ENCODE measurements around the gene GSTM1. TPM values are rescaled to one million over a fixed set of nuclear protein-coding genes. Genes with fewer than 3 reads are reported as not detected.

Gene GSTM1
- total RNA-seq (not detected), polyA plus RNA-seq (1.1 TPM)

DNA sequence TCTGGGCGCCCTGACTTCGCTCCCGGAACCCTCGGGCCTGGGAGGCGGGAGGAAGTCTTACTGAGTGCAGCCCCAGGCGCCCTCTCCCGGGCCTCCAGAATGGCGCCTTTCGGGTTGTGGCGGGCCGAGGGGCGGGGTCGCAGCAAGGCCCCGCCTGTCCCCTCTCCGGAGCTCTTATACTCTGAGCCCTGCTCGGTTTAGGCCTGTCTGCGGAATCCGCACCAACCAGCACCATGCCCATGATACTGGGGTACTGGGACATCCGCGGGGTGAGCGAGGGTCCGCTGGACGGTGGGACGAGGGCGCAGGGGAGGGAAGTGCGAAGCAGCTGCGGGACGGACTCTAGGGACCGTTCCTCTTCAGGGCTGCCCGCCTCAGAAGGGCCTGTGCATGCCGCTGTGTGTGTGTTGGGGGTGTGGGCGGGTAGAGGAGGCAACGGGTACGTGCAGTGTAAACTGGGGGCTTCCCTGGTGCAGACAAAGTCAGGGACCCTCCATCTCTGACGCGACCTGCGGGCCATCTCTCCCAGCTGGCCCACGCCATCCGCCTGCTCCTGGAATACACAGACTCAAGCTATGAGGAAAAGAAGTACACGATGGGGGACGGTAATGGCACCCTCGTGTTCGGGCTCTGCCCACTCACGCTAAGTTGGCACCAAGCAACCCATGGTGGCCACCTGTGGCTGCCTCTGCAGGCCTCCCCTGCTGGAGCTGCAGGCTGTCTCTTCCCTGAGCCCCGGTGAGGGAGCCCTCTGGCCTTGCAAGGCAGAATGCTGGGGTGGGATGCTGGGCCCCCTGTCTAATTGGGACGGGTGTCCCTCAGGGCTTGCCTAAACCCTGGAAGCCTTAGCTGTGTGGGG, at the start of gene GSTM1:
TSS of gene GSTM1 (plus strand) at position 177 of the 859 bp plus-strand sequence. CDS start at position 234, 57 bp downstream.
- no peaks in the 10 kb centered on the region for H3K36me3 ChIP-seq (ENCODE audit: insufficient read depth)
- DNase-seq (ENCODE audit: extremely low spot score): no peak
- H3K4me3 ChIP-seq (ENCODE audit: low read depth, low read length): peak within 1 kb of the TSS; percentile 48
- H3K4me1 ChIP-seq (ENCODE audit: insufficient read depth): no peaks in the 10 kb centered on the region
- WGBS: no CpG with 5 or more reads among the region's 46 CpGs
- peak within 1 kb of the TSS; percentile 56 for H3K27ac ChIP-seq (ENCODE audit: low read depth)

DNA sequence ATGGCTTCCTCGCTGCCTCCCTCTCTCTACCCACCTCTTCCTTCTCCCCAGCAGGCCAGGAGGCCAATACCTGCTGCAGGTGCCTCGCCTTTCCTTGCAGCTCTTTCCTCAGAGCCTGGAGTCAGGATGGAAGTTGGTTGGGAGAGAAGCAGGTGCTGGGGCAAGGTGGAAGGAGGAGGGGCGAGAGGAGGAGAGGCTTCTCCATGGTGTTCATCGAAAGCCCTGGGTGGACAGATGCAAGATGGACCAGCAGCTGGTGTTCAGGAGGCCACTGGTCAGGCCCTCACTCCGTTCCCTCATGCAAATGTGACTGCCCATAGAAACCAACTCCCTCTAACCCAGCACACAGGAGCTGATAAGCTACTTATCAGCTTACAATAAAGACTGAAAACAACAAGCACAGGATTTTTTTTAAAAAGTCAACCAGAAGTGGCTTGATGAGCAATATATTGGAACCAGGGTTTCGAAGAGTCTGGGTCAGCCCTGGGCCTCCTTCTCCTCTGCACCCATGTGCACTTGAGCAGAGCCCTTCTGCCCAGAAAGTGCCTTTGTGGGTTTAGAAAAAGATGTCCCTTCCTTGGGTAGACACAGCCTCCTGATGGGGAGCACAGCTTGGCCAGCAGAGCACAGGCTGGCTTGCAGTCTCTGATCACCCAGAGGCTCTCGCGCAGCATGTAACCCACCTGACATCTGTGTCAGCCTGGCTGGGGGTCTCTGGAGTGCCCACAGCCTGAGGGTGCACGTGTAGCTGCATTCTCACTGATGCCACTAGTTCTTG, 48.4 kb upstream of the GSTM1 start:
- Histone ChIP-seq H3K36me3 (ENCODE audit: insufficient read depth) (no peaks in the 10 kb centered on the region), H3K27ac (ENCODE audit: low read depth) (no peak overlapping the region), H3K4me3 (ENCODE audit: low read depth, low read length) (no peak overlapping the region), H3K4me1 (ENCODE audit: insufficient read depth) (no peaks in the 10 kb centered on the region)
- WGBS: 81% methylated on average over 9 of the region's 9 CpGs
- no peak for DNase-seq (ENCODE audit: extremely low spot score)

DNA sequence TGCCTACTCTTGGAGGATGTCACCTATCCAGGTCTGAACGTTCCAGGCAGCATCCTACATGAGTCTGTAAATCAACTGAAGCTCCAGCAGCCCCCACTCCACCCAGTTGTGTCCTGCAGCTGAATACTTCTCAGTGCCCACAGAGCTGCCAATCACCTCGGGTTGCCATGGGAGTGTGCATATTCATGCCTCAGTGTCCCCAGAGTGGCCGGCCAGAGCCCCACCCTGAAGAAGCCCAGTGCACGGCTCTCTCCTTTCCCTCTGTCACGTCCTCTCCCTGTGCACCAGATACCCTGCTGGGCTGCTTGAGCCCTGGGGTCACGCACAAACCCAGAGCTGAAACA, 47.8 kb upstream of the GSTM1 start:
- H3K27ac ChIP-seq (ENCODE audit: low read depth): no peak overlapping the region
- DNase-seq (ENCODE audit: extremely low spot score): no peak
- no peak overlapping the region for H3K4me3 ChIP-seq (ENCODE audit: low read depth, low read length)
- no peaks in the 10 kb centered on the region for H3K36me3 ChIP-seq (ENCODE audit: insufficient read depth)
- no peaks in the 10 kb centered on the region for H3K4me1 ChIP-seq (ENCODE audit: insufficient read depth)
- WGBS: 55% methylated on average over 6 of the region's 6 CpGs

DNA sequence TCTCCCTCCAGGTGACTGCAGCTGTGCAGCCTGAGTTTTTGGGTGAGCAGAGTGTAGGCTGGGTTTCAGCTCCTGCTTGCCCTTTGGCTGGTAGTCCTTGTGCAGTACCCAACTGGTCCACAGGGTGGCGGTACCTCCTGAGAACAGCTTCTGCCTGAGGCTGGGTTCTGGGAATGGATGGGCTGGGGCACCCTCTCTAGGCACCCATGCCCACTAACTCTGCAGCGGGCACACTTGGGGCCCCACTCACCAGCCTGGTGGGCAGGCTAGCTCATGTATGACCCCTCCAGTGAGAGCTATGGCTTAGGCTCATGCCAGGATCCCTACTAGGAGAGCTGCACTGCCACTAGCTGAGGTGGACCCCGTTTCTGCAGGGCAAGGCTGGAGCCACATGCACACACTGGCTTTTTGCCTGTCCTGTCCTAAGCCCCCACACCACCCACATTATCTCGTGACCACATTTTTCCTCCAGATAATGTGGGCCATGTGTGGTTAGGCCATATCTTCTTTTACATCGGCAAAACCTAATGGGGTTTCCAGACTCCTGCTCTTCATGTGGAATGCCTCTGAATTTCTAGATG, 47.2 kb upstream of the GSTM1 start:
- 47% methylated on average over 5 of the region's 5 CpGs for WGBS
- H3K27ac ChIP-seq (ENCODE audit: low read depth): no peak overlapping the region

DNA sequence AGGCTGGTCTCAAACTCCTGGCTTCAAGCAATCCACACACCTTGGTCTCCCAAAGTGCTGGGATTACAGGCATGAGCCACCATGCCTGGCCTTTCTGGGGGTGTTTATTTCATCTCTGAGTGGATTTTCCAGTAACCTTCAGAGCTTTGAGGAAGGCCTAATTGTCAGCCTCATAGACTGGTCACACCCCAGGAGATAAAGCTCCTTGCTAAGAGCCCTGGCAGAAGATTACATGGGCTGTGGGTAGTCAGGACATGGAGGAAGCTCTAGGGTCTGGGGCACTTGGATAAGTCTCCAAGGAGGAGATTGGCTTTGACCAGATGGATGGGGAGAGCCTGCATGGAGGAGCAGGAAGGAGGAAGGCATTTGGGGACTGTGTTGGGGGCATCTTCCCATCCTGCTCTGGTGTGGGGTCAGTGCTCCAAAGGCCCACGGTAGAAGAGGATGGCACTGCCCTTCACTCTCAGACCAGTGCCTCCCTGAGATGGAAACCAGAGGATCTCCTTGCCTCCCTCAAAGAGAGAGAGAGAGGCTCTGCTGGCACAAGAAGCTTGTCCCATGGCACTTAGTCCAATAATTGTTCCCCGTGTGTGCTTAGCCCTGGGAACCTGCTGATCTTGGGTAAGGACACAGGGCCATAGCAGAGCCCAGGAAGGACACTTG, 46.4 kb upstream of the GSTM1 start:
- Histone ChIP-seq H3K27ac (ENCODE audit: low read depth) (no peak overlapping the region), H3K36me3 (ENCODE audit: insufficient read depth) (no peaks in the 10 kb centered on the region), H3K4me3 (ENCODE audit: low read depth, low read length) (no peak overlapping the region), H3K4me1 (ENCODE audit: insufficient read depth) (no peaks in the 10 kb centered on the region)
- DNase-seq (ENCODE audit: extremely low spot score): no peak
- WGBS: 74% methylated on average over 2 of the region's 2 CpGs

More for the DNA sequence above, 47.2 kb upstream of the GSTM1 start:
- DNase-seq (ENCODE audit: extremely low spot score): no peak
- no peaks in the 10 kb centered on the region for H3K4me1 ChIP-seq (ENCODE audit: insufficient read depth)
- no peaks in the 10 kb centered on the region for H3K36me3 ChIP-seq (ENCODE audit: insufficient read depth)
- H3K4me3 ChIP-seq (ENCODE audit: low read depth, low read length): no peak overlapping the region

DNA sequence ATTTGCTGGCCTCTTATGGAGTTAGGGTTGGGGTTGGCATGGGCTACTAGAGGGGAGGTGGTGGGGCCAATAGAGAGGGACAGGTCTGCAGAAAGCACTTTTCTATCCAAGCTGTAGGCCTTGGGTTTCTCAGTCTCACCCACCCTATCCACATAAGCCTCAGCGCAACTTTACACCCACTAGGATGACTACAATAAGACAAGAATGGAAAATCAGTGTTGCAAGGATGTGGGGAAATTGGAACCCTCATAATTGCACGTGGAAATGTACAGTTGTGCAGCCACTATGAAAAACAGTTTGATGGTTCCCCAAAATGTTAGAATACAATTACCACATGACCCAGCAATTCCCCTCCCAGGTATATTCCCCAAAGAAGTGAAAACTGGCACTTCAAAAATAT, 45.8 kb upstream of the GSTM1 start:
- no peak overlapping the region for H3K4me3 ChIP-seq (ENCODE audit: low read depth, low read length)
- no peak for DNase-seq (ENCODE audit: extremely low spot score)
- H3K4me1 ChIP-seq (ENCODE audit: insufficient read depth): no peaks in the 10 kb centered on the region
- H3K36me3 ChIP-seq (ENCODE audit: insufficient read depth): no peaks in the 10 kb centered on the region
- 87% methylated on average over 2 of the region's 2 CpGs for WGBS
- no peak overlapping the region for H3K27ac ChIP-seq (ENCODE audit: low read depth)

DNA sequence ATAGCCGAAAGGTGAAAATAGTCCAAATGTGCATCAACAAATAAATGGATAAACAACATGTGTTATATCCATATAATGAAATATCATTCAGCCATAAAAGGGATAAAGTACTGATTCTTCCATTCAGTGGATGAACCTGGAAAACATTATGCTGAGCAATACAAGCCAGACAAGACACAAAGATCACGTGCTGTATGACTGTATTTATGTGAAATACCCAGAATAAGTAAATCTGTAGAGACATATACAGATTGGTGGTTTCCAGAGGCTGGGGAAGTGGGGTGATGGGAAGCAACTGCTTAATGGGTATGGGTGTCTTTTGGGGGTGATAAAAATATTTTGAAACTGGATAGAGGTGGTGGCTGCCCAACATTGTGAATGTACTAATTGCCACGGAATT, 45.0 kb upstream of the GSTM1 start:
- 82% methylated on average over 3 of the region's 3 CpGs for WGBS
- no peak overlapping the region for H3K4me3 ChIP-seq (ENCODE audit: low read depth, low read length)
- H3K4me1 ChIP-seq (ENCODE audit: insufficient read depth): no peaks in the 10 kb centered on the region
- no peak for DNase-seq (ENCODE audit: extremely low spot score)
- H3K36me3 ChIP-seq (ENCODE audit: insufficient read depth): no peaks in the 10 kb centered on the region
- no peak overlapping the region for H3K27ac ChIP-seq (ENCODE audit: low read depth)

DNA sequence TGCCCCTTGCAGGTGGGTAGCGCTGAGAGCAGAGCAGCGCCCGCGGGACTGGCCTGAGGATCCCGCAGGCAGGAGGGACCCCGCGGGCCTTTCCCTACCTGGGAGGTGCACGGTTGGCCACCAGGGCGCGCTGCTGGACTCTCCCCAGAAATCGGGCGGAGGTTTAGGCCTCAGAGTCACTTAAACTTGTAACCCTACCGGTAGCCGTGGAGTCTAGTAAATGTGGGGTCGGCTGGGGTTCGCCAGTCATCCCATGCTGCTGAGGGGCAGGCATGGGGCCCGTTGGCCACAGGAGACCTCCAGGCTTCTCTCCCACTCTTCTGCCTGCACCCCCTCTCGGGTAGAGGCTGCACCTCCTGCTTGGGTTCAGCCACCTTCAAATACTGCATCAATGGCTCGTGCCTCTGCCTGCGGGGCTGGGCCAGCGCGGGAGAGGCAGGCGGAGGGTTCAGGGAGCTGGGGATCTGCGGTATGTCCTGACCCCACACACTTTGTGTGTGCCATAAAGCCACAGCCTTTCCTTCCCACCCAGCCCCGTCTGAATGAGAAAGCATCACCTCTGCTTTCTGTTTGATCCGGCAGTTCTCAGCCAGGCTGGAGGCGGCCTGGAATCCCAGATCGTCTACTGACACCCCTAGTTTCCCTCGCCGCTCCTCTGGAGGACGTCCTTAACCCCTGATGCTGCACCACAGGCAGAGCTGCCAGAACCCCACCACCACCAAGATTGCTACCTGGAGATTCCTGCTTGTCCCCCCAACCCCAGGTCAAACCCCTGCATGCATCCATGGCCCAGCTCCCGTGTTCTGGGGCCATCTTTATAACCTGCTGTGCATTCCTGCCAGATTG, 44.0 kb upstream of the GSTM1 start:
- Histone ChIP-seq H3K36me3 (ENCODE audit: insufficient read depth) (no peaks in the 10 kb centered on the region), H3K4me3 (ENCODE audit: low read depth, low read length) (no peak overlapping the region), H3K27ac (ENCODE audit: low read depth) (no peak overlapping the region), H3K4me1 (ENCODE audit: insufficient read depth) (no peaks in the 10 kb centered on the region)
- no peak for DNase-seq (ENCODE audit: extremely low spot score)
- WGBS: 36% methylated on average over 32 of the region's 32 CpGs

DNA sequence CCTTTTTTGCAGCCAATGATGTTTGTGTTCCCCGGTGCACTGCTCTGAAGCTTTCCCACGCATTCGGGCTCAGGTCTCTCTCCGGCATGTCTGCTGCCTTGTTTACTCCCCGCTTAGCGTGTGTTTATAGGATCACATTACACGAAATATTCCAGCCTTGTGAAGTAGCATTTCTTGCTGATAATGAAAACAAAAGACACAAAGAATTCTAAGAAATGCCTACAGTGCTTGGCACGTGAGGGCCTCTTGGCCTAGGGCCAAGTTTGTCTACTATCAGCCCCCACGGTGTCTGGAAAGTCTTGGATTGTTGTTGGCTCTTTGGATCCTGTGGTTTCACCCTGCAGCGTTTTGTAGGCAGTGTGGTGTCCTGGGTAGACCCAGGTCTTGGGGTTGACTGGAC, 42.9 kb upstream of the GSTM1 start:
- no peak overlapping the region for H3K4me3 ChIP-seq (ENCODE audit: low read depth, low read length)
- H3K4me1 ChIP-seq (ENCODE audit: insufficient read depth): no peaks in the 10 kb centered on the region
- DNase-seq (ENCODE audit: extremely low spot score): no peak
- H3K27ac ChIP-seq (ENCODE audit: low read depth): no peak overlapping the region
- no peaks in the 10 kb centered on the region for H3K36me3 ChIP-seq (ENCODE audit: insufficient read depth)
- 32% methylated on average over 10 of the region's 10 CpGs for WGBS

DNA sequence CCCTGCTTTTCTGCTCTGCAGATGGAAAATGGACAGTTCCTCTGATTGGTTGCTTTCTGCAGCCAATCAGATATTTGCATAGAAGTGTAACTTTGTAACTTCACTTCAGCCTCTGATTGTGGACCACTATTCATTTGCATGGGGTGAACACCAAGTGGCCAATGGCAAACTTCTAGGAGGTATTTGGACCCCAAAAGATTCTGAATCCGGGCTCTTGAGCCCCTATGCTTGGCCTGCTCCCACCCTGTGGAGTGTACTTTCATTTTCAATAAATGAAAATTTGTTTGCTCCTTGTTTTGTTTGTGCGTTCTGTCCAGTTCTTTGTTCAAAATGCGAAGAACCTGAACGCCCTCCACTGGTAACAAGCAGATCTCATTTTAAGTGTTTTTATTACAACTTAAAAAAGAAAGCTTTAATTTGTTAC, 38.1 kb upstream of the GSTM1 start:
- 49% methylated on average over 4 of the region's 4 CpGs for WGBS
- DNase-seq (ENCODE audit: extremely low spot score): no peak
- no peaks in the 10 kb centered on the region for H3K4me1 ChIP-seq (ENCODE audit: insufficient read depth)
- H3K36me3 ChIP-seq (ENCODE audit: insufficient read depth): no peaks in the 10 kb centered on the region
- no peak overlapping the region for H3K27ac ChIP-seq (ENCODE audit: low read depth)
- H3K4me3 ChIP-seq (ENCODE audit: low read depth, low read length): no peak overlapping the region

DNA sequence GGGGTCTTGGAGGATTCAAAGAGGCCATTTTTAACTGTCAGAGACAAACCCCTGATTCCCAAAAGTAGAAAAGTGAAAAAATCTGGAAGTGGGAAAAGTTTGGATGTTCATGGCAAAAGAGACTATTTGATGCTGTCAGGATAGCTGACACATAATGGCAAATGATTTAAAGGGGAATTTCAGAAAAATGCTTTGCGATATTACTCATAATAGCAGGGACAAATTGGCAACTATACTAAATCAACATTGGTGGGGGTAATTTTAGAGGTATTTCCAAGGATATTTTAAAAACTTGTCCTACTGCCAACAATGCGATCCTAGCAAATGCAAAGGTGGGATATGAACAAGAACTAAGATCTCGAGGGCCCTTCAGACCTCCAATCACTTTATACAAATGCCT, 37.0 kb upstream of the GSTM1 start:
- DNase-seq (ENCODE audit: extremely low spot score): no peak
- Histone ChIP-seq H3K4me3 (ENCODE audit: low read depth, low read length) (no peak overlapping the region), H3K36me3 (ENCODE audit: insufficient read depth) (no peaks in the 10 kb centered on the region), H3K27ac (ENCODE audit: low read depth) (no peak overlapping the region), H3K4me1 (ENCODE audit: insufficient read depth) (no peaks in the 10 kb centered on the region)
- WGBS: 90% methylated on average over 3 of the region's 3 CpGs

DNA sequence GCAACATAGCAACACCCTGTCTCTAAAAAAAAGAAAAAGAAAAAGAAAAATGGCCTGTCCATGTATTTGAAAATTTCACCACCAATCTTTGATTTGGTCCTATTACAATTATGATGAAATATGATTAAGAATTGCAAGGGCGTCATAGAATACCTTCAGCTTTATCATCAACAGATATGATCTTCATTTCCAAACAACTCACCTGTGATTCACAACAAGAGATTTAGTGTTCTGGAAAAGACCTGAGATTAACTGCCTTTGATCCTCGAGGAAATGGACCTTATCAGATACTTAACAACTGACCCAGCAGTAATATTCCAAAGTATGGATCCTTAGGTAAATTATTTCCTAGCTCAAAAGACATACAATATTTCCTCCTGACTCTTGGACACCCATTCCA, 35.2 kb upstream of the GSTM1 start:
- H3K4me3 ChIP-seq (ENCODE audit: low read depth, low read length): no peak overlapping the region
- DNase-seq (ENCODE audit: extremely low spot score): no peak
- H3K4me1 ChIP-seq (ENCODE audit: insufficient read depth): no peaks in the 10 kb centered on the region
- H3K36me3 ChIP-seq (ENCODE audit: insufficient read depth): no peaks in the 10 kb centered on the region
- WGBS: 48% methylated on average over 2 of the region's 2 CpGs
- no peak overlapping the region for H3K27ac ChIP-seq (ENCODE audit: low read depth)

DNA sequence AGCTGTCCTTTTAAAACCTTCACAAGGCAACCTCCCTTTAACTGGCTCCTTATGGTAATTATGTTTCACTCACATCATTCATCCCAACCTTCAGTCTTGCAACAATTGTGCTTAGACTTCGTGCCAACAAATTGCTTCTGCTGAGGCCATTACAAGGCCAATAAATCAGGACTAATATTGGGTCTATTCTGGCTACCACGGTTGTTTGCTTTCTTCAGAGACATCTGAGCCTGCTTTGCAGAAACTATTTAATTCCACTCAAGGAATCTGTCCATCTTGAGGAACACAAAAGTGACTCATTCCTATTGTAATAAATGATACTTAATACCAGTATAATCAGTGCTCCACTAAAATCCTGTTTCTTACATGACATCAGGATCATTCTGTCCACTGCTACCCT, 34.3 kb upstream of the GSTM1 start:
- WGBS: 63% methylated on average over 2 of the region's 2 CpGs
- H3K4me3 ChIP-seq (ENCODE audit: low read depth, low read length): no peak overlapping the region
- no peaks in the 10 kb centered on the region for H3K4me1 ChIP-seq (ENCODE audit: insufficient read depth)
- no peak overlapping the region for H3K27ac ChIP-seq (ENCODE audit: low read depth)
- no peak for DNase-seq (ENCODE audit: extremely low spot score)
- H3K36me3 ChIP-seq (ENCODE audit: insufficient read depth): no peaks in the 10 kb centered on the region

Data from urinary bladder (tissue), 4 donors.